Measurements from ENCODE around the gene BATF2.

- TF ChIP-seq, protein P1, sequence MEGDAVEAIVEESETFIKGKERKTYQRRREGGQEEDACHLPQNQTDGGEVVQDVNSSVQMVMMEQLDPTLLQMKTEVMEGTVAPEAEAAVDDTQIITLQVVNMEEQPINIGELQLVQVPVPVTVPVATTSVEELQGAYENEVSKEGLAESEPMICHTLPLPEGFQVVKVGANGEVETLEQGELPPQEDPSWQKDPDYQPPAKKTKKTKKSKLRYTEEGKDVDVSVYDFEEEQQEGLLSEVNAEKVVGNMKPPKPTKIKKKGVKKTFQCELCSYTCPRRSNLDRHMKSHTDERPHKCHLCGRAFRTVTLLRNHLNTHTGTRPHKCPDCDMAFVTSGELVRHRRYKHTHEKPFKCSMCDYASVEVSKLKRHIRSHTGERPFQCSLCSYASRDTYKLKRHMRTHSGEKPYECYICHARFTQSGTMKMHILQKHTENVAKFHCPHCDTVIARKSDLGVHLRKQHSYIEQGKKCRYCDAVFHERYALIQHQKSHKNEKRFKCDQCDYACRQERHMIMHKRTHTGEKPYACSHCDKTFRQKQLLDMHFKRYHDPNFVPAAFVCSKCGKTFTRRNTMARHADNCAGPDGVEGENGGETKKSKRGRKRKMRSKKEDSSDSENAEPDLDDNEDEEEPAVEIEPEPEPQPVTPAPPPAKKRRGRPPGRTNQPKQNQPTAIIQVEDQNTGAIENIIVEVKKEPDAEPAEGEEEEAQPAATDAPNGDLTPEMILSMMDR (IDR thresholded peaks at IDR 0.05; ENCODE audit: low read length) = no peak
- no peak for TF ChIP-seq EZH2phosphoT487 (IDR thresholded peaks at IDR 0.05; ENCODE audit: low read length)
Measured at GRCh38 chr11:64998690-64999431, 2.1 kb upstream of the BATF2 start.

All from MM.1S (cell line).